CD4-positive, alpha-beta T cell treated with Interleukin-6 for 4 hours (primary cell): ENCODE measurements around the gene H6PD.

Experiments
- DNase-seq: peaks from one replicate; pipeline ENCODE4 v3.0.0-alpha.2; 2020; ENCODE audit warnings: mixed read lengths

H6PD gene

DNA sequence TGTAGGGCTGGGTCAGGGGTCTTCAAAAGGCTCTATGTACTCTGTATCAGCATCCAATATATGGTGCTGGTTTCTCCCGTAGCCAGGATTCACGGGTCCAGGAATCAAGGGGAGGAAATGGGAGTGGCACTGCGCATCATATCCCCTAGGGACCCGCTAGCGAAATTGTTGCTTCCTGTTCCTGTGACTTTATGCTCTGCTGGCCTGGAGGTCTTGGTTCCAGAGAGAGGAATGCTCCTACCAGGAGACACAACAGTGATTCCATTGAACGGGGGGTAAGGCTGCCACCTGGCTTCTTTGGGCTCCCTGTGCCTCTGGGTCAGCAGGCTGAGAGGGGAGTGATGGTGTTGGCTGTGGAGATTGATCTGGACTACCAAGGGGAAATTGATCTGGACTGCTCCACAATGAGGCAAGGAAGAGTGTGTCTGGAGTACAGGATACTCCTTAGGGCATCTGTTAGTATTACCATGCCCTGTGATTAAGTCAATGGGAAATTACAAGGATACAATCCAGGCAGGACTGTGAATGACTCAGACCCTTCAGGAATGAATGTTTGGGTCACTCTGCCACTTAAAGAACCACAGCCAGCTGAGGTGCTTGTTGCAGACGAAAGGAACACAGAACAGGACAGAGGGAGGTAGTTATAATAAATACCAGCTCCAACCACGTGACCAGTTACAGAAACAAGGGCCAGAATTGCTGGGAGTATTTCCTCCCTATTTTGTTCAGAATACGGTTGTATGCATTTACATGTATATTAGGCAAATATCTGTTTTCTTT is 68.4 kb downstream of the H6PD start:
- no peak for DNase-seq

DNA sequence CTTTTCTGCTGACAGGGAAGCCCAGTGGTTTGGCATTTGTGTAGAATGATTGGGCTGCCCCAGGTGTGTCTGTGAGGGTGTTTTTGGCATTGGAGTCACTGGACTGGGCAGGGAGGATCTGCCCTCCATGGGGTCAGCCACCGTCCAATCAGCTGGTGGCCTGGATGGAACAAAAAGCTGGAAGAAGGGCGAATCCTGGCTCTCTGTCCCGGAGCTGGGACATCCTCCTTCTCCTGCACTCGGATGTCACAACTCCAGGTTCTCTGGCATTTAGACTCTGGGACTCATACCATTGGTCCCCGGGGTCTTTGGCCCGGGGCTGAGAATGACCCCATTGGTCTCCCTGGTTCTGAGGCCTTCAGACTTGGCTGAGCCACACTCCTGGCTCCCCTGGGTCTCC is 69.3 kb downstream of the H6PD start:
- DNase-seq: no peak

GRCh38 chr1:9305216-9305615 is 70.6 kb downstream of the H6PD start:
- DNase-seq: no peak

DNA sequence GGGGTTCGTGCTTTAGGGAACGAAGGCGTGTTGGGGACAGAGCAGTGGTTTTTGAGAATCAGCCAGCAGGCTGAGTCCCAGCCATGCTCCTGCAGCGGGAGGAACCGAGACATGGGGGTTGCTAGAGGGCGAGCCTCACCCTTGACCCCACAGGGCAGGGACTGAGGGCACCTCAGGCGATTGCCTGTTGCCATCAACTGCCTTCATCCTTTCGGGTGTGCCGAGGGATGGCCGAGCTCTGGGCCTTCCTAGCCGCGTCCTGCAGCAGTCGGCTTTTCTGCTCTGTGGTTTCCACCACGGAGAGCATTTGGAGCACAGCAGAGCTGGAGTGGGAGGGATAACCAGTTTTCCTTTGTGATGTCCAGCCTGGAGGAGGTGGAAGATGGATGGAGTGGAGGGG is 71.4 kb downstream of the H6PD start:
- no peak for DNase-seq

DNA sequence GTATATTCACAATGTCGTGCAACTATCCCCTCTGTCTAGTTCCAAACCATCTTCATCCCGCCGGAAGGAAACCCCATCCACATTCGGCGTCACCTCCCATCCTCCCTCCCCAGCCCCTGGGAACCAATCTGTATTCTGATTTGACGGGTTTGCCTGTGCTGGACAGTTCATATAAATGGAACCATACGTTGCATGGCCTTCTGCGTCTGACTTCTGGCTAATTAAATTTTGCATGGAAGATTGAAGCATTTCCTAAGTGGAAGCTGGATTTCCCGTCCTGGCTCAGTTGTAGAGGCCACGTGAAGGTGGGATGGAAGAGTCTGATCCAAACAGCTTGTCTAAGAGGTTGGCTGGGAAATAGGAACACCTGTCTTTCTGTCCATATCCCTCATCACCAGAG is 72.7 kb downstream of the H6PD start:
- DNase-seq: no peak

GRCh38 chr1:9308236-9308785 is 73.7 kb downstream of the H6PD start:
- DNase-seq: no peak

DNA sequence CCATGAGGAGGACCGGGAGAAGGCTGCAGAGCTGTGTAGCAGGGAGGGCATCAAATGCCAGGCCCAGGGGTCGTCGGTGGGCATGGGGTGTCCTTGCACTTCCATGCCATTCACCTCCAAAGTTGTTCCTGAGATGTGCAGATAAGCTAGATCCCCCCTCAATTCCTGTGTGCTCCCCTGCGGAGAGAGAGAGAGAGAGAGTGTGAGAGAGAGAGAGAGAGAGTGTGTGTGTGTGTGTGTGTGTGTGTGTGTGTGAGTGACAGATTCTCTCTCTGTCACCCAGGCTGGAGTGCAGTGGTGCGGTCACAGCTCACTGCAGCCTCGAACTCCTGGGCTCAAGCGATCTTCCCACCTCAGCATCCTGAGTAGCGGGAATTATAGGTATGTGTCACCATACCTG is 74.5 kb downstream of the H6PD start:
- DNase-seq: no peak

- DNase-seq: no peak
Observed at GRCh38 chr1:9309991-9310390, 75.4 kb downstream of the H6PD start.

- no peak for DNase-seq
Observed at GRCh38 chr1:9311029-9311428, 76.5 kb downstream of the H6PD start.

DNA sequence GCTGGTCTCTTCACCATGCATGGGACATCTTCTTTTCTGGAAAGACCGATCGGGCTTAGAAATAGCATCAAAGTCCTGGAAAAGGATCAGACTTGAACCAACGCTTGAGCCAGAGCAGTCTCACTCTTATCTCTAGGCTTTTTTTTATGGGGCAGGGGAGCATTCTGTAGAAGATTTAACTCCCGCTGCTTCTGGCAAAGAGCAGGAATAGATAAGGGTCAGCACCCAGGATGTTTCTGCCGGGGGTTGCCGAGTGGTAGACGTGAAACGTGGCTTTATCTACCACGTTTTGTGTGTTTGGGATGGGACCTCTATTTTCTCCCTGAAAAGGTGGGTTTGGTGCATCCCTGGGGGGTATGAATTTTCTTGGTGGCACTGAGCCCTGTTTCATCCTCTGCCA is 76.9 kb downstream of the H6PD start:
- no peak for DNase-seq

GRCh38 chr1:9312168-9312720 is 77.7 kb downstream of the H6PD start:
- DNase-seq: no peak

DNA sequence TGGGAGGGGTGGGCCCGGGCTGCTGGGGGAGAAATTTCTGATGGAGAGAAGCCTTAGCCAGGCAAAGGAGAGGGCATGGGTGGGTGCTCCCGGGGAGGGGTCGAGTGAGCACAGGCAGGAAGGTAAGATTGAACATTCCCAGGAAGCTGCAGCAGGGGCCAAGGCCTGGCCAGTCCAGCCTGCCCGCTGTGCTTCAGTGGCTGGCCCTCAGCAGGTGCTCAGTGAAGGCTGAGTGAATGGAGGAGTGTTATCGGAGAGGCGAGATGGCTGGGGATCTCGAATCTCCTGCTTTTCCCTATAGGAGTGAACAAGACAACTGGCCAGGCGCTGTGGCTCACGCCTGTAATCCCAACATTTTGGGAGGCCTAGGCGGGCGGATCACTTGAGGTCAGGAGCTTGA is 79.0 kb downstream of the H6PD start:
- DNase-seq: no peak

DNA sequence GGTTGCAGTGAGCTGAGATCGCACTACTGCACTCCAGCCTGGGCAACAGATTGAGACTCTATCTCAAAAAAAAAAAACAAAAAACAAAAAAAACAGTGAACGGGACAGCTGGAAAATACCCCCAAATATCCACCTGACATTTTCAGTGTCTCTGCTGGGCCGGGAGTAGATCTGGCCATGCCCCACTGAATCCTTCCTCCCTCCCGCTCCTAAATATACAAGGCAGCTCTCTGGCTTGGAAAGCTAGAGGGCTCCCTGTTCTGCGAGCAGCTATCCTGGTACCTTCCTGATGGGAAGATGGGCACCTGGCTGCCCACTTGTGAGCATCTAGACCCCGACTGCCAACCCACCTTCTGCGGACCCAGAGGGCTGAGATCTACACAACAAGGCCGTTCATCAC is 79.5 kb downstream of the H6PD start:
- DNase-seq: no peak

DNA sequence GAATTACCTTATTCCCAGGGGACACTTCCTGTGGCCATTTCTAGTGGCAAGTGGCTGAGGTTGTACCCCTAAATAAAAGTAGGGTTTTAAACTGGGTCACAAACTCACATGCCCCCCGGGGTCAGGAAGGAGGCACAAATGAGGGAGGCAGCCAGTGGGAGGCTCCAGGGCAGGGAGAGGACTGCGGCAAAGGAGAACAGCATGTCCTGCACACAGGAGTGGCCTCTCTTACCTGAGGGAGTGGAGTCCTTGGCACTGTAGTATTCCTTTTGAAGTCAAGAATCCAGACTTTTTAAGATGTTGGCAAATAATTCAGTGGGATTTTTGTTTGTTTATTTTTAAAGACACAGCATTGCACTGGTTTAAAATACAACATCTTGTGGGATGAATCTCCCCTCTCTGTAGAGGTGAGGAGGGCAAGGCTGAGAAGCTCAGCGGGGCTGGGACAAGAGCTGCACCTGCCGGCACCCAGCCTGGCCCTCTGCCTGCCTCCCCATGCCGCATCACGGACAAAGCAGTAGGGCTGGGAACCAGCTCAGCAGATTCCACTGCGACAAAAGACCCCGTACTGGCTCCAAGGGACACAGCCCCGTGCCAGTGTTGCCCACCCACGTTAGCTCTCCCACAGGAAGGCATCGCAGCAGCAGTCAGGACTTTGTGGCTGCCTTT is 80.3 kb downstream of the H6PD start:
- no peak for DNase-seq

- DNase-seq: peak; percentile 30
Observed at GRCh38 chr1:9315411-9316079, 81.0 kb downstream of the H6PD start.

DNA sequence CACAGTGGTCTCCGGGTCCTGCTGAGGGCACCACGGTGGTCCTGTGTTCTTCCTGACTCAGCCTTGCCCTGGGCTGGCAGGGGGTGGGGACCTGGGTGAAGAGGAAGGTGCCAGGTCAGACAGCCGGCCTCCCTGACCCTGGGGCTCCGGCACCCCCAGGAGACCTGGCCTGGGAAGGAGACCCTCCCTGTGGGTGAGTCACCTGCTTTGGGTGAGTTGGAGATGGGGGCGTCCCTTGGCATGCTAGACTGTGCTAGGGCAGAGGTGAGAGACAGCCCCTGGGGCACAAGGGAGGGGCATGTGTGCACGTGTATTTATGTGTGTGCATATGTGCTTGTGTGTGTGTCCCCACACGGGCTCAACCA is 81.5 kb downstream of the H6PD start:
- DNase-seq: no peak

DNA sequence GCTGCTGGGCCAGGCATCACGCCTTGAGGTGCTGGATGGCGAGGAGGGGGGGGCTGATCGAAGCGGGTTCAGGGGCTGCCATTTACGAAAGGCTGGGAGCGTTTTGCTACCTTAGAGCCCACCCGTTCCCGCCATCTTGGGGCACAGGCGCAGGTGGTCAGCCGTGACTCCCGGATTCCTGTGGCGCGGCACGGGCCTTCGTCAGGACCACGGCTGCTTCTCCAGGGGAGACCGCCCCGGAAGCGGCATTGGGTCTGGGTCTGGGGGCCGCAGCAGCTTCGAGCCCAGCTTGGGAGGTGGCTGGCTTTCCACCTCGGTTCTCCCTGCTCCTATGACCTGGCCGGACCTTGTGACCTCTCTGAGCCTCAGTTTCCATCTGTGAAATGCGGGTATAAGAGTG is 81.9 kb downstream of the H6PD start:
- DNase-seq: no peak

GRCh38 chr1:9317072-9317471 is 82.5 kb downstream of the H6PD start:
- DNase-seq: no peak

DNA sequence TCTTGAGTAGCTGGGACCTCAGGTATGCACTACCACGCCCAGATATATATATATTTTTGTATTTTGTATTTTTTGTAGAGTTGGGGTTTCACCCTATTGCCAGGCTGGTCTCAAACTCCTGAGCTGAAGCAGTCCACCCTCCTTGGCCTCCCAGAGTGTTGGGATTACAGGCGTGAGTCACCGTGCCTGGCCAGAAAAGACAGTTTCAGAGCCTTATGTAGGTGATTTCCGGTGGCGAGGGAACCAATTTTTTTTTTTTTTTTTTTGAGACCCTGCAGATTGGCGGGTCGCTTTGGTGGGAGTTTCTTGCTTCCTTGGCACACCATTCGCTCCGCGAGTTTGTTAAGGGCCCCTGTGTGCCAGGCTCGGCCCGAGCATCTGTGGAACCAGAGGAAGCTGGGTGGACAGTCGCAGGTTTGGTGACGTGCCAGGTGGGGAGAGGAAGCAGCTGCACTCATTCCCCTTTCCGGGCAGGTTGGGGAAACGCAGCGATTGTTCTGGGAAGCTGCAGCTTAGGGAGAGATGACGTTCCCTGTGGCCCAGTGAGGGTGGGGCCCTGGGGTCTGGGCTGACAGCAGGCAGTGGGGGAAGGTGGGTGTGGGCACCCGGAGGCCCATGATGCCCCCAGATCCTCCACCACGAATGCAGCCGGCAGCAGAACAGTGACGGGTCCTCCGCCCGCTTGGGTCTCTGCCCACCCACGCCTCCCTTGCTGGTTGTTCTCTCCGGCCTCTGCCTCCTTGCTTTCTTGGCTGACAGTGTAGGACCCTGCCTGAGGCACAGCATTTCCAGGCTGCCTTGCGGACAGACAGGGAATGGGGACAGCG is 83.2 kb downstream of the H6PD start:
- DNase-seq: no peak

GRCh38 chr1:9319208-9319788 is 84.7 kb downstream of the H6PD start:
- no peak for DNase-seq

DNA sequence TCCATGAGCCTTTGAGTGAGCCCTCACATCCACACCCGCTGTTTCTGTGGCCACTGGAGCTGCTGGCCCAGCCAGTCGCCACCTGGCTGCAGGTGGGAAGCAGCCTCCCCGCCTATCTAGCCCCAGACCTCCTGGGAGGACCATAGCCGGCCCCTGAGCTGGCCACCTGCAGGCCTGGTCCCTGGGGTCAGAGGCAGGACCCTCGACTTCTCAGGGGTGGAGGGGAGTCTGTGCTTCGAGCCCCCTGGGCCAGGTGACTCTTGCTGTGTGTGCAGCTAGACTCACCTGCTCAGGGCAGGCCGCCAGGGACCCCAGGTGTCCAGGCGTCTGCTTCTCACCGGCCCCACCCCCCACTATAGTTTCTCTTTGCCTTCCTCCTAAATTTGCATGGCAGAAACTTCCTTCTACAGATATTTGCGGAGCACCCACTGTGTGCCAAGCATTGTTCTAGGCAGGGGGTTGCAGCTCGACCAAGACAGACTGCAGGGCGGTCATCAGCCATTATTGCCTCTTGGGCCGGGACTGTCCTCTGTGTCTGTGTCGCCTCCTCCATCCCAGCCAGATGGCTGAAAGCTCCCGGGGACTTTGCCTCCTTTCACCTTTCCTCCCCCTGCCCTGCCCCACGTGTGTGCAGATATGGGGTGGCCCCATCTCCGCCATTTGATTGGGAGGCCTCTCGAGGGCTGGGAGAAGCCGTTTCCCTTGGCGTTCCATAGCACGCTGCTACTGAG is 85.4 kb downstream of the H6PD start:
- no peak for DNase-seq
